ENCODE results near the gene PCNX2. TPM values are rescaled to one million over a fixed set of nuclear protein-coding genes. Genes with fewer than 3 reads are reported as not detected.
A peak's percentile ranks its signal among the peaks of the same experiment; 100 is the strongest.
"Not testable (repeated sequence)": the region's sequence is repeated elsewhere in the genome, so short reads cannot be mapped to it uniquely, and the experiment has no call there.

Gene PCNX2
- total and polyA plus RNA-seq, 2 experiments from 2014 or later = 3.9 to 11.0 TPM

GRCh38 chr1:233183226-233184020 is 112.1 kb downstream of the PCNX2 start:
- Histone ChIP-seq H3K27me3 (no peaks in the 10 kb centered on the region), H4K20me1 (ENCODE audit: insufficient read depth, poor library complexity, severe bottlenecking) (no peaks in the 10 kb centered on the region), H3K4me2 (no peak overlapping the region), H3K4me1 (ENCODE audit: insufficient read depth) (peaks cover 5% of the 10 kb centered on the region), H3K4me3 (no peak overlapping the region), H3K9me2 (replicated peaks; ENCODE audit: insufficient read depth) (no peaks in the 10 kb centered on the region), H2AFZ (no peak overlapping the region), H3K79me2 (no peaks in the 10 kb centered on the region), H3K36me3 (replicated peaks; ENCODE audit: insufficient read depth, low read depth) (no peaks in the 10 kb centered on the region), H3K9me3 (ENCODE audit: low read depth) (no peaks in the 10 kb centered on the region), H3K27ac (no peak overlapping the region)
- no peak for TF ChIP-seq EZH2phosphoT487 (IDR thresholded peaks at IDR 0.05; ENCODE audit: low read depth, severe bottlenecking, unreplicated experiment)
- no peak for TF ChIP-seq CTCF (IDR thresholded peaks at IDR 0.05; ENCODE audit: poor library complexity)
- no peak for TF ChIP-seq EZH2 (IDR thresholded peaks at IDR 0.05; ENCODE audit: borderline replicate concordance)
- 79% methylated on average over 8 of the region's 8 CpGs for WGBS (ENCODE audit: low lambda C conversion rate, missing lambda C conversion rate)
- no peak for DNase-seq (ENCODE audit: low spot score)

- H3K9me3 ChIP-seq (ENCODE audit: low read depth) = no peaks in the 10 kb centered on the region
- no peaks in the 10 kb centered on the region for H4K20me1 ChIP-seq (ENCODE audit: insufficient read depth, poor library complexity, severe bottlenecking)
- WGBS (ENCODE audit: low lambda C conversion rate, missing lambda C conversion rate) = 97% methylated on average over 2 of the region's 2 CpGs
- no peak overlapping the region for H3K27ac ChIP-seq
- no peak overlapping the region for H3K4me2 ChIP-seq
- no peaks in the 10 kb centered on the region for H3K27me3 ChIP-seq
- no peak for TF ChIP-seq EZH2 (IDR thresholded peaks at IDR 0.05; ENCODE audit: borderline replicate concordance)
- no peak for TF ChIP-seq CTCF (IDR thresholded peaks at IDR 0.05; ENCODE audit: poor library complexity)
- TF ChIP-seq EZH2phosphoT487 (IDR thresholded peaks at IDR 0.05; ENCODE audit: low read depth, severe bottlenecking, unreplicated experiment) = no peak
- H3K9me2 ChIP-seq (replicated peaks; ENCODE audit: insufficient read depth) = no peaks in the 10 kb centered on the region
- DNase-seq (ENCODE audit: low spot score) = no peak
- no peak overlapping the region for H2AFZ ChIP-seq
- no peak overlapping the region for H3K4me3 ChIP-seq
- H3K4me1 ChIP-seq (ENCODE audit: insufficient read depth) = peaks cover 5% of the 10 kb centered on the region
- no peaks in the 10 kb centered on the region for H3K79me2 ChIP-seq
- no peaks in the 10 kb centered on the region for H3K36me3 ChIP-seq (replicated peaks; ENCODE audit: insufficient read depth, low read depth)
Observed at GRCh38 chr1:233182587-233182986, 112.9 kb downstream of the PCNX2 start.

- no peak overlapping the region for H3K27ac ChIP-seq
- H3K4me2 ChIP-seq = no peak overlapping the region
- H4K20me1 ChIP-seq (ENCODE audit: insufficient read depth, poor library complexity, severe bottlenecking) = no peaks in the 10 kb centered on the region
- H3K36me3 ChIP-seq (replicated peaks; ENCODE audit: insufficient read depth, low read depth) = no peaks in the 10 kb centered on the region
- no peaks in the 10 kb centered on the region for H3K9me2 ChIP-seq (replicated peaks; ENCODE audit: insufficient read depth)
- no peaks in the 10 kb centered on the region for H3K79me2 ChIP-seq
- no peak for TF ChIP-seq CTCF (IDR thresholded peaks at IDR 0.05; ENCODE audit: poor library complexity)
- H3K9me3 ChIP-seq (ENCODE audit: low read depth) = no peaks in the 10 kb centered on the region
- peaks cover 5% of the 10 kb centered on the region for H3K4me1 ChIP-seq (ENCODE audit: insufficient read depth)
- H2AFZ ChIP-seq = no peak overlapping the region
- no peaks in the 10 kb centered on the region for H3K27me3 ChIP-seq
- 75% methylated on average over 9 of the region's 9 CpGs for WGBS (ENCODE audit: low lambda C conversion rate, missing lambda C conversion rate)
- DNase-seq (ENCODE audit: low spot score) = no peak
- no peak overlapping the region for H3K4me3 ChIP-seq
Observed at GRCh38 chr1:233180641-233181364, 114.7 kb downstream of the PCNX2 start.

GRCh38 chr1:233179638-233180037 is 115.9 kb downstream of the PCNX2 start:
- H2AFZ ChIP-seq; H3K27me3 ChIP-seq; DNase-seq (ENCODE audit: low spot score); H3K4me3 ChIP-seq; H3K4me2 ChIP-seq; H3K9me3 ChIP-seq (ENCODE audit: low read depth); H3K4me1 ChIP-seq (ENCODE audit: insufficient read depth); H4K20me1 ChIP-seq (ENCODE audit: insufficient read depth, poor library complexity, severe bottlenecking); H3K9me2 ChIP-seq (replicated peaks; ENCODE audit: insufficient read depth); H3K79me2 ChIP-seq; H3K36me3 ChIP-seq (replicated peaks; ENCODE audit: insufficient read depth, low read depth): not testable (repeated sequence)
- WGBS (ENCODE audit: low lambda C conversion rate, missing lambda C conversion rate) = 81% methylated on average over 1 of the region's 1 CpG
- peak overlapping the region; percentile 52 for H3K27ac ChIP-seq

Data from hepatocyte (in vitro differentiated cells).